Hepatocyte (in vitro differentiated cells): ENCODE results near the gene SNX4.

Experiments
- CTCF ChIP-seq: fragments of 200-600 bp; sonication (generic); IDR thresholded peaks from 2 replicates; pipeline ENCODE4 v1.5.1; 2016; ENCODE audit warnings: antibody characterized with exemption, mild to moderate bottlenecking; ENCODE audit not compliant: poor library complexity
- EZH2 ChIP-seq: fragments of 200-600 bp; sonication (generic); IDR thresholded peaks from 2 replicates; pipeline ENCODE4 v1.6.1; 2016; ENCODE audit warnings: antibody characterized with exemption, mild to moderate bottlenecking, borderline replicate concordance
- EZH2phosphoT487 ChIP-seq: fragments of 200-600 bp; sonication (generic); IDR thresholded peaks from one replicate; pipeline ENCODE4 v1.6.1; 2018; ENCODE audit warnings: antibody characterized with exemption, mild to moderate bottlenecking, low read depth, moderate library complexity; ENCODE audit not compliant: unreplicated experiment, severe bottlenecking

GRCh38 chr3:125462722-125463299, 57.2 kb downstream of the SNX4 start:
- TF ChIP-seq CTCF (no peak), EZH2 (no peak), EZH2phosphoT487 (no peak)
